ENCODE data around the gene PPP1R1C. TPM values are rescaled to one million over a fixed set of nuclear protein-coding genes. Genes with fewer than 3 reads are reported as not detected.

PPP1R1C gene
- total RNA-seq, 2 donors from 2014 or later, result 5.9 to 9.1 TPM

- no peak overlapping the region for H3K4me3 ChIP-seq
- no peaks in the 10 kb centered on the region for H3K36me3 ChIP-seq
- no peak overlapping the region for H3K27ac ChIP-seq
- TF ChIP-seq, protein P1, sequence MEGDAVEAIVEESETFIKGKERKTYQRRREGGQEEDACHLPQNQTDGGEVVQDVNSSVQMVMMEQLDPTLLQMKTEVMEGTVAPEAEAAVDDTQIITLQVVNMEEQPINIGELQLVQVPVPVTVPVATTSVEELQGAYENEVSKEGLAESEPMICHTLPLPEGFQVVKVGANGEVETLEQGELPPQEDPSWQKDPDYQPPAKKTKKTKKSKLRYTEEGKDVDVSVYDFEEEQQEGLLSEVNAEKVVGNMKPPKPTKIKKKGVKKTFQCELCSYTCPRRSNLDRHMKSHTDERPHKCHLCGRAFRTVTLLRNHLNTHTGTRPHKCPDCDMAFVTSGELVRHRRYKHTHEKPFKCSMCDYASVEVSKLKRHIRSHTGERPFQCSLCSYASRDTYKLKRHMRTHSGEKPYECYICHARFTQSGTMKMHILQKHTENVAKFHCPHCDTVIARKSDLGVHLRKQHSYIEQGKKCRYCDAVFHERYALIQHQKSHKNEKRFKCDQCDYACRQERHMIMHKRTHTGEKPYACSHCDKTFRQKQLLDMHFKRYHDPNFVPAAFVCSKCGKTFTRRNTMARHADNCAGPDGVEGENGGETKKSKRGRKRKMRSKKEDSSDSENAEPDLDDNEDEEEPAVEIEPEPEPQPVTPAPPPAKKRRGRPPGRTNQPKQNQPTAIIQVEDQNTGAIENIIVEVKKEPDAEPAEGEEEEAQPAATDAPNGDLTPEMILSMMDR (IDR thresholded peaks at IDR 0.05), result no peak
- no peak for TF ChIP-seq POLR2A (IDR thresholded peaks at IDR 0.05)
- no peak for TF ChIP-seq POLR2AphosphoS5 (IDR thresholded peaks at IDR 0.05)
- H3K9me3 ChIP-seq, result no peaks in the 10 kb centered on the region
- no peaks in the 10 kb centered on the region for H3K4me1 ChIP-seq (replicated peaks)
- no peak for DNase-seq (ENCODE audit: low spot score)
- intact Hi-C loops (cut with DNase I), result no loop called here
- H3K27me3 ChIP-seq (replicated peaks; ENCODE audit: insufficient read depth), result no peaks in the 10 kb centered on the region
These were observed 129.6 kb downstream of the PPP1R1C start for GRCh38 chr2:182115258-182115657.

- Histone ChIP-seq H3K27ac (no peak overlapping the region), H3K4me3 (no peak overlapping the region), H3K27me3 (replicated peaks; ENCODE audit: insufficient read depth) (no peaks in the 10 kb centered on the region), H3K9me3 (no peaks in the 10 kb centered on the region), H3K4me1 (replicated peaks) (no peaks in the 10 kb centered on the region), H3K36me3 (no peaks in the 10 kb centered on the region)
- WGBS, result 75% methylated on average over 2 of the region's 2 CpGs
- intact Hi-C loops (cut with DNase I), result no loop called here
- TF ChIP-seq, protein P1 (IDR thresholded peaks at IDR 0.05), result no peak
- no peak for TF ChIP-seq POLR2AphosphoS5 (IDR thresholded peaks at IDR 0.05)
- TF ChIP-seq POLR2A (IDR thresholded peaks at IDR 0.05), result no peak
- DNase-seq (ENCODE audit: low spot score), result no peak
These were observed 131.1 kb downstream of the PPP1R1C start for GRCh38 chr2:182116774-182117173.

- Histone ChIP-seq H3K27ac (no peak overlapping the region), H3K27me3 (replicated peaks; ENCODE audit: insufficient read depth) (no peaks in the 10 kb centered on the region), H3K9me3 (no peaks in the 10 kb centered on the region), H3K36me3 (no peaks in the 10 kb centered on the region), H3K4me1 (replicated peaks) (no peaks in the 10 kb centered on the region), H3K4me3 (no peak overlapping the region)
- WGBS, result 79% methylated on average over 1 of the region's 1 CpG
- intact Hi-C loops (cut with DNase I), result no loop called here
- TF ChIP-seq, protein P1 (IDR thresholded peaks at IDR 0.05), result no peak
- no peak for TF ChIP-seq POLR2AphosphoS5 (IDR thresholded peaks at IDR 0.05)
- no peak for TF ChIP-seq POLR2A (IDR thresholded peaks at IDR 0.05)
- no peak for DNase-seq (ENCODE audit: low spot score)
These were observed 131.5 kb downstream of the PPP1R1C start for GRCh38 chr2:182117196-182117595.

DNA sequence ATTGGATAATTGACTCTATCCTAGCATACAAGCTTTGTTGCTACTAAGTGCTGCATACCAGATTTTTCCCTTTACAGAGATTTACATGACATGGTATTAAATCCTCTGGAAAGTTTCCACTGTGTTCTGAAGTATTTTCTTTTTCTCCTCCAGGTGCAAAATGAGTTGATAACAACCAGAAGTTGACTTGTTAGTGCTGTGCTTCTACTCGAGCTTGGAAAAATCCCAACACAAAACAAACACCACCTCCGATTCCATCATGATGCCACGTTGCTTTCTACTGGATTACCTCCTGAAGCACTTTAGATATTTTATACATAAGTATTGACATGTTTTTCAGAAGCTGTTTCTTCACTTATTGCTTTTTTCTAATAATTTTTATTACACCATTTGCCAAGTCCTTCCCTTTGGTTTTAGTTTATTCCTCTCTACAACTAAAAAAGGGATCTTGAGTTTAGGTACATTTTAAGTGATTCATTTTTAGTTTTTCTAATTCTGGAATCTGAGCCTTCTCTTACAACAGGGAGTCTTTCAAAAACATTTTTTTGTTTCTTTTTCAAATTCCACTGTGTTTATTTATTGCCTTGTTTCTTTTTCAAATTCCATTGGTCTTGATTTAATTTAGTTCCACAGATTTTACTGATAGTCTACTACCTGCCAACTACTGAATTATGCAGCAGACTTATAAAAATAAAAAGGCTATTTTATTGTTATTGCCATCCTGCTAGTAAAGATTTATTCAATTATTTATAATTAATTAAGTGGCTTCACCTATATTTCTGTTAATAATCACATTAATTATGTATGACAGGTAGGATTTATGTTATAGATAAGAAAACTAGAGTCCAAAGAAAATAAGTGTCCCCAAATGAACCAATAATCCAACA is 143.4 kb downstream of the PPP1R1C start:
- H3K9me3 ChIP-seq, result no peaks in the 10 kb centered on the region
- H3K36me3 ChIP-seq, result no peaks in the 10 kb centered on the region
- no peak overlapping the region for H3K27ac ChIP-seq
- no peak overlapping the region for H3K4me3 ChIP-seq
- no peak for TF ChIP-seq POLR2A (IDR thresholded peaks at IDR 0.05)
- TF ChIP-seq, protein P1 (IDR thresholded peaks at IDR 0.05), result no peak
- TF ChIP-seq POLR2AphosphoS5 (IDR thresholded peaks at IDR 0.05), result no peak
- peaks cover 2% of the 10 kb centered on the region for H3K27me3 ChIP-seq (replicated peaks; ENCODE audit: insufficient read depth)
- intact Hi-C loops (cut with DNase I), result no loop called here
- no peak for DNase-seq (ENCODE audit: low spot score)
- H3K4me1 ChIP-seq (replicated peaks), result no peaks in the 10 kb centered on the region
- 17% methylated on average over 3 of the region's 3 CpGs for WGBS

GRCh38 chr2:182132605-182133004 is 147.0 kb downstream of the PPP1R1C start:
- Histone ChIP-seq H3K4me1 (replicated peaks) (no peaks in the 10 kb centered on the region), H3K4me3 (no peak overlapping the region), H3K36me3 (no peaks in the 10 kb centered on the region), H3K27ac (no peak overlapping the region), H3K9me3 (no peaks in the 10 kb centered on the region), H3K27me3 (replicated peaks; ENCODE audit: insufficient read depth) (no peaks in the 10 kb centered on the region)
- no peak for TF ChIP-seq POLR2A (IDR thresholded peaks at IDR 0.05)
- TF ChIP-seq POLR2AphosphoS5 (IDR thresholded peaks at IDR 0.05), result no peak
- TF ChIP-seq, protein P1 (IDR thresholded peaks at IDR 0.05), result no peak
- intact Hi-C loops (cut with DNase I), result no loop called here
- no peak for DNase-seq (ENCODE audit: low spot score)

Measured in prostate gland (tissue), 2 donors.